ENCODE results near the gene EIPR1. TPM values are rescaled to one million over a fixed set of nuclear protein-coding genes. Genes with fewer than 3 reads are reported as not detected.

Gene EIPR1
- total RNA-seq, 1 experiment from 2014 or later: 36.9 TPM

- Histone ChIP-seq H3K4me1 (no peaks in the 10 kb centered on the region), H3K27me3 (replicated peaks; ENCODE audit: control insufficient read depth, insufficient read depth, low read length) (no peaks in the 10 kb centered on the region), H3K9me3 (0 out of 2 replicates have a peak, but pooled peaks cover 2% of the 10 kb centered on the region), H3K36me3 (ENCODE audit: control insufficient read depth, insufficient read depth, low read length) (no peaks in the 10 kb centered on the region), H3K4me3 (ENCODE audit: low read depth, low read length) (no peak overlapping the region)
- H3K4me3 Mint-ChIP-seq (ENCODE audit: unreplicated experiment): no peak overlapping the region
- ChIA-PET POLR2A (no interaction called here), CTCF (no interaction called here)
- peaks cover 1% of the 10 kb centered on the region for H3K9me3 Mint-ChIP-seq (ENCODE audit: unreplicated experiment)
- no peaks in the 10 kb centered on the region for H3K4me1 Mint-ChIP-seq (ENCODE audit: low read depth, unreplicated experiment)
- H3K27me3 Mint-ChIP-seq (ENCODE audit: insufficient read depth, unreplicated experiment): no peaks in the 10 kb centered on the region
- H3K27ac Mint-ChIP-seq (ENCODE audit: unreplicated experiment): no peak overlapping the region
- intact Hi-C loops (cut with micrococcal nuclease; ENCODE audit: unreplicated experiment): no loop called here
- BruUV-seq (replicated peaks): no TSS peak
- peaks cover 9% of the 10 kb centered on the region for H3K36me3 Mint-ChIP-seq (ENCODE audit: insufficient read depth, unreplicated experiment)
- DNase-seq: no peak
- no peak for TF ChIP-seq CTCF (IDR thresholded peaks at IDR 0.05; ENCODE audit: insufficient read depth in 1 of 2, low read depth in 1 of 2, low read length in 1 of 2, severe bottlenecking in 1 of 2, unreplicated experiment in 1 of 2)
These were observed 97.4 kb downstream of the EIPR1 start for GRCh38 chr2:3280197-3280596.

- Histone ChIP-seq H3K4me3 (ENCODE audit: low read depth, low read length) (no peak overlapping the region), H3K36me3 (ENCODE audit: control insufficient read depth, insufficient read depth, low read length) (no peaks in the 10 kb centered on the region), H3K9me3 (0 out of 2 replicates have a peak, but pooled peaks cover 7% of the 10 kb centered on the region), H3K27me3 (replicated peaks; ENCODE audit: control insufficient read depth, insufficient read depth, low read length) (no peaks in the 10 kb centered on the region), H3K4me1 (no peaks in the 10 kb centered on the region)
- Mint-ChIP-seq H3K27ac (ENCODE audit: unreplicated experiment) (no peak overlapping the region), H3K36me3 (ENCODE audit: insufficient read depth, unreplicated experiment) (peaks cover 9% of the 10 kb centered on the region), H3K4me1 (ENCODE audit: low read depth, unreplicated experiment) (no peaks in the 10 kb centered on the region), H3K27me3 (ENCODE audit: insufficient read depth, unreplicated experiment) (no peaks in the 10 kb centered on the region), H3K9me3 (ENCODE audit: unreplicated experiment) (peaks cover 9% of the 10 kb centered on the region), H3K4me3 (ENCODE audit: unreplicated experiment) (no peak overlapping the region)
- intact Hi-C loops (cut with micrococcal nuclease; ENCODE audit: unreplicated experiment): no loop called here
- no peak for DNase-seq
- no TSS peak for BruUV-seq (replicated peaks)
- POLR2A ChIA-PET: no interaction called here
- CTCF ChIA-PET: no interaction called here
- no peak for TF ChIP-seq CTCF (IDR thresholded peaks at IDR 0.05; ENCODE audit: insufficient read depth in 1 of 2, low read depth in 1 of 2, low read length in 1 of 2, severe bottlenecking in 1 of 2, unreplicated experiment in 1 of 2)
These were observed 98.2 kb downstream of the EIPR1 start for GRCh38 chr2:3279236-3279960.

GRCh38 chr2:3278521-3279218 lies 98.9 kb downstream of the EIPR1 start:
- H3K27me3 ChIP-seq (replicated peaks; ENCODE audit: control insufficient read depth, insufficient read depth, low read length): no peaks in the 10 kb centered on the region
- POLR2A ChIA-PET: no interaction called here
- intact Hi-C loops (cut with micrococcal nuclease; ENCODE audit: unreplicated experiment): no loop called here

More at GRCh38 chr2:3278521-3279218, 98.9 kb downstream of the EIPR1 start:
- no peaks in the 10 kb centered on the region for H3K27me3 Mint-ChIP-seq (ENCODE audit: insufficient read depth, unreplicated experiment)
- no peaks in the 10 kb centered on the region for H3K4me1 Mint-ChIP-seq (ENCODE audit: low read depth, unreplicated experiment)
- Histone ChIP-seq H3K9me3 (0 out of 2 replicates have a peak, but pooled peaks cover 7% of the 10 kb centered on the region), H3K36me3 (ENCODE audit: control insufficient read depth, insufficient read depth, low read length) (no peaks in the 10 kb centered on the region), H3K4me1 (no peaks in the 10 kb centered on the region), H3K4me3 (ENCODE audit: low read depth, low read length) (no peak overlapping the region)
- no peak overlapping the region for H3K4me3 Mint-ChIP-seq (ENCODE audit: unreplicated experiment)
- CTCF ChIA-PET: no interaction called here
- peaks cover 17% of the 10 kb centered on the region for H3K9me3 Mint-ChIP-seq (ENCODE audit: unreplicated experiment)
- no peak for TF ChIP-seq CTCF (IDR thresholded peaks at IDR 0.05; ENCODE audit: insufficient read depth in 1 of 2, low read depth in 1 of 2, low read length in 1 of 2, severe bottlenecking in 1 of 2, unreplicated experiment in 1 of 2)
- DNase-seq: no peak
- H3K36me3 Mint-ChIP-seq (ENCODE audit: insufficient read depth, unreplicated experiment): peaks cover 9% of the 10 kb centered on the region
- no TSS peak for BruUV-seq (replicated peaks)
- no peak overlapping the region for H3K27ac Mint-ChIP-seq (ENCODE audit: unreplicated experiment)
